Measurements from ENCODE around the gene STXBP5. TPM values are rescaled to one million over a fixed set of nuclear protein-coding genes. Genes with fewer than 3 reads are reported as not detected.

Gene STXBP5
- total RNA-seq, 4 donors from 2014 or later, result 18.1 to 22.1 (median 20.0) TPM

DNA sequence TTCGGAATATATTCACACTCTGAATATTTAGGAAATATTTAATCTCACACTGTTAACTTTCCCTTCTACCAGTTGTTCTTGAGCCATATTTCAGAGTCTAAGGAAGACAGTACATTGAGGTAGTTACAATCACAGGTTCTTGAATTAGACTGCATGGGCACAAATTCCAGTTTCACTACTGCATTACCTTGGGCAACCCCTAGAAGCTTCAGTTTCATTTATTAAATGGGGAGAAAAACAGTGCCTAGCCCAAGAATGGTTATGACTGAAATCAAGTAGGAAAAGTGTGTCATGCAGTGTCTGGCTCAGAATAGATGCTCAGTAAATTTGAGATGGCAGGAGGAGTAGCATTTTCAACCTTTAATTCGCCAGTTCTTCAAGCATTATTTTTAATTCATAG, 179.8 kb downstream of the STXBP5 start:
- Histone ChIP-seq H3K4me1 (no peaks in the 10 kb centered on the region), H3K36me3 (peaks cover 7 to 34% (median 19%) of the 10 kb centered on the region in 4 donors), H3K4me3 (no peak overlapping the region), H3K27ac (replicated peaks in 1 of 4) (no peak overlapping the region), H3K27me3 (no peaks in the 10 kb centered on the region), H3K9me3 (no peaks in the 10 kb centered on the region)
- intact Hi-C loops (cut with DNase I), result no loop called here
- WGBS, result 98% methylated on average over 2 of the region's 2 CpGs
- TF ChIP-seq CTCF (IDR thresholded peaks at IDR 0.05), result no peak
- TF ChIP-seq EP300 (IDR thresholded peaks at IDR 0.05), result no peak
- no peak for TF ChIP-seq POLR2AphosphoS5 (IDR thresholded peaks at IDR 0.05)
- no peak for TF ChIP-seq POLR2A (IDR thresholded peaks at IDR 0.05; ENCODE audit: low read depth)
- no peak for DNase-seq (ENCODE audit: extremely low spot score)

DNA sequence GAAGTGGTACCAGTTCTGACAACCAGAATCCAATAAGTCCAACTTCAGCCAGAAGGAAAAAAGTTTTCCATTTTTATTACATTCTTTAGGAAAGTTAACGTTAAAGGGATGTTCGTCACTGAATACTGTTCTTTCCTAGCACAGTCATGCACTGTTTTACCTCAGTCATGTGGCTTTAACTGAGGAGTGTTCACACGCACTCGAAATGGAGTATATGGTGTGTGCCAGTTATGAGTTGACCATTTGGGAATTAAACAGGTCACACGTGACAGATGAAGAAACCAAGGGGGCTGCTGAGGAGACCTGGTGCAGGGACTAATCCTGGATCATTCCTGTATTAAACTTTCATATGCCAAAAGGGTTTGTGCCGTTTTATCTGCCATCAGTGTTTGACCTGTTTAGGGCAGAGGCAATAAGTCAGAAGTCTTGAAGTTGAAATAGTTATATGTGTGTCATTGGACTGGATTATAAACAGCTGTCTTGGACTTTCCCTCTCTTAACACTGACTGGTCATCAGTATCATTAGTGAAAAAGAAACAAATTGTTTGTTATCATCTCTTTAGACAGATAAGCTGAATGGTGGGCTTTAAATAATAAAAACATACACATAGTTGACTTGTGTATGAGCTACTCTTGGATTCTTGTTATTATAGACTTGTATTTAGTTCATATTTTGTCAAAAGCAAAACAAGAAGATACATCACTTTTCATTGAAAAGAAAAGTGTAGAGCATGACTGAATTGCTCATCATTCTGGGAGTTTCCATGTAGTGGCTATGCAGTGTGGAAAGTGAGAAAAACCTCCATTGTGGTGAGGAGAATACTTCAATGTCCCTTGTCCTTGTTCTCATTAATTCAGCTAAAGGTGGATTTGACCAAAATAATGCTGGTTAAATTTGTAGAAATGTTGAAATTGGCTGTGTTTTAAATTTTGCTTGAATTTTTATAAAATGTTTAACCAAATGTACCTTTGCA, 180.8 kb downstream of the STXBP5 start:
- 89% methylated on average over 6 of the region's 6 CpGs for WGBS
- Histone ChIP-seq H3K9me3 (no peaks in the 10 kb centered on the region), H3K36me3 (peaks cover 7 to 29% (median 17%) of the 10 kb centered on the region in 4 donors), H3K4me3 (no peak overlapping the region), H3K27ac (replicated peaks in 1 of 4) (no peak overlapping the region), H3K4me1 (no peaks in the 10 kb centered on the region), H3K27me3 (no peaks in the 10 kb centered on the region)
- DNase-seq (ENCODE audit: extremely low spot score), result no peak
- TF ChIP-seq EP300 (IDR thresholded peaks at IDR 0.05), result no peak
- no peak for TF ChIP-seq CTCF (IDR thresholded peaks at IDR 0.05)
- no peak for TF ChIP-seq POLR2AphosphoS5 (IDR thresholded peaks at IDR 0.05)
- no peak for TF ChIP-seq POLR2A (IDR thresholded peaks at IDR 0.05; ENCODE audit: low read depth)
- intact Hi-C loops (cut with DNase I), result no loop called here

GRCh38 chr6:147389463-147389862, 185.2 kb downstream of the STXBP5 start:
- Histone ChIP-seq H3K9me3 (no peaks in the 10 kb centered on the region), H3K27me3 (no peaks in the 10 kb centered on the region), H3K4me3 (no peak overlapping the region), H3K4me1 (no peaks in the 10 kb centered on the region), H3K27ac (replicated peaks in 1 of 4) (no peak overlapping the region), H3K36me3 (peaks cover 7 to 9% (median 8%) of the 10 kb centered on the region in 4 donors)
- WGBS, result 88% methylated on average over 1 of the region's 1 CpG
- DNase-seq (ENCODE audit: extremely low spot score), result no peak
- TF ChIP-seq CTCF (IDR thresholded peaks at IDR 0.05), result no peak
- no peak for TF ChIP-seq EP300 (IDR thresholded peaks at IDR 0.05)
- no peak for TF ChIP-seq POLR2AphosphoS5 (IDR thresholded peaks at IDR 0.05)
- TF ChIP-seq POLR2A (IDR thresholded peaks at IDR 0.05; ENCODE audit: low read depth), result no peak
- intact Hi-C loops (cut with DNase I), result no loop called here

- no peaks in the 10 kb centered on the region for H3K4me1 ChIP-seq
- intact Hi-C loops (cut with DNase I), result no loop called here
- H3K27me3 ChIP-seq, result no peaks in the 10 kb centered on the region
- H3K27ac ChIP-seq (replicated peaks in 1 of 4), result no peak overlapping the region
- DNase-seq (ENCODE audit: extremely low spot score), result no peak
- H3K36me3 ChIP-seq, result no peaks in the 10 kb centered on the region
- TF ChIP-seq EP300 (IDR thresholded peaks at IDR 0.05) (no peak), CTCF (IDR thresholded peaks at IDR 0.05) (peak; percentile 14 to 33 (median 24)), POLR2A (IDR thresholded peaks at IDR 0.05; ENCODE audit: low read depth) (no peak)
- no peak overlapping the region for H3K4me3 ChIP-seq
- no peaks in the 10 kb centered on the region for H3K9me3 ChIP-seq
- 62% methylated on average over 5 of the region's 5 CpGs for WGBS
These were observed 186.8 kb downstream of the STXBP5 start for GRCh38 chr6:147390909-147391536.

Data from esophagus muscularis mucosa (tissue), 4 donors.